ENCODE data around the gene ADAM30. TPM values are rescaled to one million over a fixed set of nuclear protein-coding genes. Genes with fewer than 3 reads are reported as not detected.
"Not testable (repeated sequence)": the region's sequence is repeated elsewhere in the genome, so short reads cannot be mapped to it uniquely, and the experiment has no call there.

Gene ADAM30
- polyA plus RNA-seq, 3 donors: not detected

DNA sequence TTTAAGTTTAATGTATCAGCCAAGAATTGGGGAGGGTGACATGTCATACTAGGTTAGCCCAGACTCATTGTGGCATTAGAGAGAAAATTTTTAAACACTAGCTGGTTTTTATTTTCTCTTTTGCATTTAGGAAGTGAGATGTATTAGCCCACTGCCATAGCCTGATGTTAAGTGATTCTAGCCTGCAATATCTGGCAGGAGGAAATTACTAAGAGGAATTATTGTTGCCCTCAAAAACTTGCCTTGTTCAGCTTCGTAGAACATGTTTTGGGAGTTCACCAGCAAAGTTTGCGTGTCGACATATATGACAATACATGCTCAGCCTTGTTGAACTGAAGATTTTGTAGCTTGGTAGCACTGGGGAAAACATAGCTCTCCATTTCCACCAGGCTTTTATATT, 12.5 kb downstream of the ADAM30 start:
- WGBS, 3 donors: 87 to 96% (median 89%) methylated on average over 3 of the region's 3 CpGs
- no peak overlapping the region for H3K27ac ChIP-seq (ENCODE audit: low read depth, low read length)

DNA sequence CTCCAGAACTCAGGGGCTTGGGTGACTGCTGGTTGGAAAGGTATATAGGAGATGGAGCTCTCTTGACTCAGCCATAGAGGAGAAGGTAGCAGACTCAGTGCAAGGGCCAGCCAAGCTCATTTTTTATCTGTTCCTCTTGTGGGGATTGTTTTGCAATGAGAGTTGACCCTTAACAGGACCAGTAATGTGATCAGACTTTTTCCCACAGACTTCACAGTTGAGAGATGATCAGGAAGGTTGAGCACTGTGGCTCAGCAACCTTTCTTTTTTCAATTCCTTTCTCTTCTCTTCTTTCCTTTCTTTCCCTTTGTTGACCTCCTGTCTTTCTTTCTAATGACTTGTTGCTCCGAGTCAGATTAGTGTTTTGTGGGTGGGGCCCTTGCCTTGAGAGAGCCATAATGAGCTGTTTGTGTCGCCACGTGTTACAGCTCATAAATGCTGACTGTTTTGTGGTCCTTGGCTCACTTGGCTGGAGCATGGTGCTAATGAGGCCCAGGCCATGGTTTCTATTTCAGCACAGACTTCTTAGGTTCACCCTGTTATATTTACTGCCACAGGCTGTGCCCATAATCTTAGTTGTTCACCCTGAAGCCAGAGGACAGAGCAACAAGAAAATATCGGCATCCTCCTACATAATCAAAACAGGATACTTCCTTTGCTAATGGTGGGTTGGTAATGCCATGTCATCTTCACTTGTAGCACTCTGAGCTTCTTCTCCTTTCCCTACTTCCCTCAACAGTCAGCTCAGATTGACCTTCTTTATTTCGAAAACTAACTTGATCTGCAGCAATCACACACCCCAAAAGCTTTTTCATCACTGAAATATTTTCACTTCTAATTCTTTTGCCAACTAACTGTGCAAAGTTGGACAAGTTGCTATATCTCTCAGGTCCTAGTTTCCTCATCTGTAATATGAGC, 13.9 kb downstream of the ADAM30 start:
- 58 to 76% (median 62%) methylated on average over 5 of the region's 5 CpGs for WGBS, 3 donors
- H3K27ac ChIP-seq (ENCODE audit: low read depth, low read length): no peak overlapping the region

DNA sequence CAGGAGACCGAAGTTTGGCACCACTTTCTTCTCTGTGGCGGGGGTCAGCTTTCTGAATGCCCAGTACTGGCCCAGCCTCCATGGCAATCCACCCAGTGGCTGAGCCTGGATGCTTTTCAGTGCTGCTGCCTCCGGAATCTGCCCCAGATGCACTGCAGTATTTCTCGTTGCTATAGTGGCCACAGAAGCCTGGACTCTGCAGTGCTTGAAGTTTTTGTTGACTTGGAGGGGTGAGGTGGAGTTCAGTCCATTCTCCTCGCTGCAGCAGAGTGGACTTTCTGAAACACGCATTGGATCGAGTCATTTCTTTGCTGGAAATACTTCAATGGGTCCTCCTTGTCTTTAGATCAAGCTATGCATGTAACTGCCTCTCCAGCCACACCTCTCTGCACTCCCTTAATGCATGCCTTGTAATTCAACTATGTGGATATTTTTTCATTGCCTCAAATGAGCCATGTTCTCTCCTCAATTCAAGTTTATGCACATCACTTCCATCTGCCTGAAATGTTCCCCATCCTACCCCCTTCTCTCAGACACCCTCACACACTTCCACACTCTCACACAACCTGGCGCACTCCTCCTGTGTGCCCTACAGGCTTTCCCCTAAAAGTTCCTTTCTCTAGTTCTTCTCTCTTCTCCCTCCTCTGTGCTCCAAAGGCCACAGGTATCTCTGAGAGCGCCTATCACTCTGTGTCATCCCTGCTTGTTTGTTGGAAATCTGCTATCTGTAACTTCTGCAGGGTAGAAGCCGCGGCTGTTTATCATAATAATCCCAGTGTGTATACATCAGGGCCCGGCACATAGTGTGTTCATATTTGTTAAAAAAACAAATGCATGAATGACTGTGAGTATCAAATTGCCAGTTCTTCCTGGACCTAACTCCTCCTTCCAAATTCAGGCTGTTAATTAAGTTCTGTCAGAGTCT, 16.5 kb downstream of the ADAM30 start:
- WGBS, 3 donors: 81 to 89% (median 88%) methylated on average over 12 of the region's 12 CpGs

DNA sequence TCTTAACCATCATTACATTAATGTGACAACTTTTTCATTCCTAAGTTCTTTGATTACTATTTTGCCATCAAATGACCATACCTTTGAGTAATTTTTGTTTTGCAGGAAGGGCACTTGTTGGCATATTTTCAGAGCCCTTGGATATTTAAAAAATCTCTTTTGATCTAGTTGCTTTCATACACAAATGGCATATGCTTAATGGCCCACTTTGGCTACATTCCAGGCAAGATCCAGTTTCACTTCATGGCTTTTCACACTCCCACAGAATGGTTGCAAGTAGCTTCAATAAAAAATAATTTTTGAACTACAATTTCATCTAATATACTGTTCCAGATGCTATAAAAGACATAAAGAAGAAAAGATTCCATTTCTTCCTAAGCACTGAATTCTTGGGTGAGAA, 18.1 kb downstream of the ADAM30 start:
- H3K27ac ChIP-seq (ENCODE audit: low read depth, low read length): no peak overlapping the region

More for the DNA sequence above, 16.5 kb downstream of the ADAM30 start:
- no peak overlapping the region for H3K27ac ChIP-seq (ENCODE audit: low read depth, low read length)

DNA sequence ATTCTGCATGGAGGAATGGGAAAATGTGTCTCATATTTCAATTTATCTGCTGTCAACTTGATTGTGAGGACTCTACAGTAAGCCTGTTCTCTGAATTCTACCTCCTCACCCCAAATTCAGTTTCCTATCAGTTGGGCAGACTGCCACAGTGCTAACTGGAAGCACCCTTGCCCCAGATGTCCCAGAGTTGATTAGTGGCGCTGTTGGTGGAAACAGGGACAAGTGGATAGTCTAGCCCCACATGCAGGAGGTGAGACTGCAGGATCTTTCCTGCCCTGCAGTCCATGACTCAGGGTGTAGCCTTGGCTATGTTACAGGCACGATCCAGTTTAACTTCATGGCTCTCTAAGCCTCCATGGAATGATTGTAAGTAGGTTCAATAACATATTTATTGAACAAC, 22.1 kb downstream of the ADAM30 start:
- WGBS, 3 donors: 71 to 80% (median 73%) methylated on average over 2 of the region's 2 CpGs
- no peak overlapping the region for H3K27ac ChIP-seq (ENCODE audit: low read depth, low read length)

DNA sequence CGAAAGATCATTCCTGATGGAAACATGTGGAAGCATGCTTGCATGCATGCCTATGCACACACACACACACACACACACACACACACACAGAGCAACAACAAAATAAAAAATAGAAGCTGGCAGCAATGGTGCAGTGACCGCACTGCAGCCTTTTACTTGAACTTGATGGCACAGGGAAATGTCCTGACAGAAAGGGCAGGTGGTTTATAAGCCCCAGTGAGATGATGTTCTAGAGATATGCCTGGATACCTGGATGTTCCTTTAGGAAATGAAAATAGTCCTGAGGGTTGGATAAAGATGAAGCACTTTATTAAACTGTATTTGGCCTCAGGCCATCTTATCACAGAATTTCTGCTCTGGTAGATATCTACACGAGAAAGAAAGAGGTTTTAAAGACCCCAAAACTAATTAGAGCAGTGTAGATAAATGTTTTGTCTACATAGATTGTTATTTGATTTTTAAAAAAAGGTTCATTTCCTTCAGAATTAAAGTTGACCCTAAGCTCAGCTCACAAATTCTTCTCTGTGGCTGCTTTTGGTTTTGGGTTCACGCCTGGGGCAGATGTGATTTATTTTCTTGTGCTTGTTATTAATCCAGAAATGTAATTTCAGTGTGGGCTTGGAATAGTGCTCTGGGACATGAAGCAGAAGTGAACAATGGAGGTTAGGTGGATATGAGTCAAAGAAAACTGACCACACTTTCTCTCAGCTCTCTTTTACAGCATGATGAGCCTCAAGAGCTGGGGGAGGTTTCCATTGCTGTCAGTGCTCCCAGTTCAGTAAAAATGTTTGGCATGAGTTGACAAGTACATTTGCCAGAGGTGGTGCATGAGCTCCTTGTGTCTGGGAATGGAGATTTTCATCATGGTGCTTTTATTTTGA, 22.9 kb downstream of the ADAM30 start:
- H3K27ac ChIP-seq (ENCODE audit: low read depth, low read length): no peak overlapping the region

DNA sequence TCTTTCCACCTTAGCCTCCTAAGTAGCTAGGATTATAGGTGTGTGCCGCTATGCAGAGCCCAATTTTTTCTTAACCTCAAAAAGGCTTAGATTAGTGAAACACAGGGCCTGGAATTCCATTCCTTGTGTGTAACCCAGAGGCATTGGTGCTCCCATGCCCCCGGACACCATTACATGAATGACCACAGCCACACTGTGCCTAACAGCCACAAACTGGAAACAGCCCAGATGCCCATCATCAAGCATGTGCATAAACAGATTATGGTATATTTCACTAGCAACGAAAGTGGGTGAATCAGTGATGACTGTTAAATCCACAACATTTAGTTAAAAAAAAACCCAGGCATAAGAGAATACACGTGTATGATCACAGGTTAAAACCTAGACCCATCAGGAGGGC, 24.4 kb downstream of the ADAM30 start:
- 88 to 89% (median 88%) methylated on average over 4 of the region's 4 CpGs for WGBS, 3 donors
- H3K27ac ChIP-seq (ENCODE audit: low read depth, low read length): no peak overlapping the region

More for the DNA sequence above, 22.9 kb downstream of the ADAM30 start:
- WGBS, 3 donors: 65 to 69% (median 67%) methylated on average over 4 of the region's 4 CpGs

DNA sequence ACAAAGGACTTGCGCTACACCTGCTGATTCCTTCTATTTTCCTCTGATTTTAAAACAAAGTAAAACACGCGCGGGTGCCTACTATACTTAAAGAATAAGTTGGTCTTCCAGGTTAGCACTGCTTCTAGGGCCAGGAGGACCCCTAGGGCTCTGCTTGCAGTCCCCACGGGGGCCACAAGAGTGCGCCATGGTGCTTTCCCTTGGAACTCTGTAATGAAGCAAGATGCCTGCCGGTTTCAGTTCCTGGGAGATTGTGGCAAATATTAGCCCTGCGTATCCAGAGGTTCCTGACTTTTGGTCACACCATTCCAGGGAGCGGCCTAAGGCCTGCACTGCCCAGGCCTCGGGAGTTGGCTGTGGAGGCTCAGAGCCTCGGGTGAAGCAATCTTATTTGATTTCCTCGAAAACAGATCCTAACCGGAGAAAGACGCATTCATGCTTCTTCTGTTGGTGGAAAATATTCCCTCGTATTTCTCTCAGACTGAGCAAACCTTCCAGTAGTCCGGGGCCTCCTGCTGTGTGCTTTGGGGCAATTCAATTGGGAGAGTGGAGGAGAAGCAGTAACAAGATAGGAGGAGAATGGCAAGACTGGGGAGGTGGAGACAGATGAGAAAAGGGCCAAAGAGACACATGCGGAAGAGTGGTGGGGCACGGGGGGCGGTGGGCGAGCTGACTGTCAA, 25.3 kb downstream of the ADAM30 start:
- H3K27ac ChIP-seq (ENCODE audit: low read depth, low read length): no peak overlapping the region
- 39 to 42% (median 41%) methylated on average over 20 of the region's 20 CpGs for WGBS, 3 donors

DNA sequence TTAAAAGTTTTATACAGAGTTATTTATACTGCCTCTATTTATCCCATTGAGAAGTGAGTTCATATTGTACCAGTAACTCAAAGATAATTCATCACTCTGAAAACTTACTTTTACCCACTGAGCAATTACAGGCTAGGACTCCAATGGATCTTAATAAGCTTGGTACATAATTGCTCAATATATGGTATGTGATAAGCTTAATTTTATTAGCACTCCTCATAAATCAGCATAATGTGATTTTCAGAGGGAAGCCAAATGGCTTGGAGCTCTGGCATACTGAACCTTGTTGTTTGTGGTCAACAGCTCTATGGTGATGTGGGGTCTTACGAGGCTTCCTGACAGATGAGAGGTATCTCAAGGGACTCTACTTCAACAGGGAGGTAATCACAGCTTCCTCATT, 26.3 kb downstream of the ADAM30 start:
- 59 to 65% (median 64%) methylated on average over 1 of the region's 1 CpG for WGBS, 3 donors

DNA sequence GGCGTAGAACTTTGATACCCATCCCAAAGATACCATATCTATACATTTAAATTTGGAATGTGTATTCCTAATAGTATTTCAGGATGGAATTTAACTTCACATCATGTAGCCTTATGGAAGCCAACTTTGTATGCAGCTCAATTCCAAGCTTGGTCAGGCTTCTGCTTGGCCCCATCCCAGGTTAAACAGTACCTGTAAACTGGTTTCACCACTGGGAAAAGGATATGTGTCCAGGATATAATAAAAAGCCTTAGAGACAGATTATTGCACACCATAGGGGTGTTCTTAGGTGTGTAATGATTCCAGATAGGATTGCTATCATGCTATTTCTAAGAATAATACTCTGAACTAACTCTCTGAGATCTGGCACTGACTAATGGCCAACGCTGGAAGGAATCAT, 28.1 kb downstream of the ADAM30 start:
- WGBS, 3 donors: 81 to 87% (median 85%) methylated on average over 2 of the region's 2 CpGs

More for the DNA sequence above, 26.3 kb downstream of the ADAM30 start:
- H3K27ac ChIP-seq (ENCODE audit: low read depth, low read length): no peak overlapping the region

DNA sequence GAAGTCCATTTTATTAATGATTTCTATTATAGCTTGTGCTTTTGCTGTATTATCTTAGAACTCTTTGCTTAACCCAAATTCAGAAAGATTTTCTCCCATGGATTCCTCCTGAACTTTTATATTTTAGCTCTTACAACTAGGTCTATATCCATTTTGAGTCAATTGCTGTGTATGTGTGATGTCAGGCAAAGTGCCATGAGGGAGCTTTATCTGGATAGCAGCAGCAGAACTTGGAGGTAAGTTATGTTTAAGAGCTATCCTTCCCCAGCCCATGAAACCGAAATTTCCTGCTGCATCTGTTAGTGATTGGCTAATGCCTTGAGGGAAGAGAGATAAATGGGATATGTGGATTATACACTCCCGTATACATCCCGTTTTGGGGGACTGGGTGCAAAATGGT, 29.9 kb downstream of the ADAM30 start:
- 55 to 80% (median 67%) methylated on average over 3 of the region's 3 CpGs for WGBS, 3 donors
- no peak overlapping the region for H3K27ac ChIP-seq (ENCODE audit: low read depth, low read length)

More for the DNA sequence above, 28.1 kb downstream of the ADAM30 start:
- H3K27ac ChIP-seq (ENCODE audit: low read depth, low read length): no peak overlapping the region

DNA sequence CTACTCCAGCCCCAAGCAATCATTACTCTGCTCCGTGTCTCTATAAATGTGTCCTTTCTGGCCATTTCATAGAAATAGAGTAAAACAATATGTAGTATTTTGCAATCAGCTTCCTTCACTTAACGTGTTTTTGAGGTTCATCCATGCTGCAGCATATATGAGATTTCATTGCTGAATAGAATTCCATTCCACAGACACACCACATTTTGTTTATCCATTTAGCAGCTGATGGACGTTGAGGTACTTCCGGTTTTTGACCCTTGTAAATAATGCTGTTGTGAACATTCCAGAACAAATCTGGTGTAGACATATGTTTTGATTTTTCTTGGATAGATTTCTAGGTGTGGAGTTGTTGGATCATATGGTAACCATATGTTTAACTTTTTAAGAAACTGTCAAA, 30.7 kb downstream of the ADAM30 start:
- H3K27ac ChIP-seq (ENCODE audit: low read depth, low read length): no peak overlapping the region
- 48 to 61% (median 52%) methylated on average over 4 of the region's 4 CpGs for WGBS, 3 donors

DNA sequence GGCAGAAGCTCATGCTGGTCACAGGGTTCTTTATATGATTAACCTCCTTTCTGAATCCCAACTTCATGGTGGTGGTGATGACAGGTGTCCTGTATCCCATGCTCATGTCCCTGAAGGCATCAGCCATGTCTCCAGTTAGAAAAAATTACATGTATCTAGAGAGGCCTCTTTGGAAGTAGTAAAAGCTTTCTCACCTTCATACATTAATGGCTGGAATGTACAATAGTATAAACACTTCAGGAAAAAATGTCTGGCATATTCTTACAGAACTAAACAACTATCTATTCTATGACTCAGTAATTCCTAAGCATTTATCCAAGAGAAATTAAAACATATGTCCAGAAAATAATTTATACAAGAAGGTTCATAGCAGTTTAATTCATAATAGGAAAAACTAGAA, 34.0 kb downstream of the ADAM30 start:
- no peak overlapping the region for H3K27ac ChIP-seq (ENCODE audit: low read depth, low read length)

DNA sequence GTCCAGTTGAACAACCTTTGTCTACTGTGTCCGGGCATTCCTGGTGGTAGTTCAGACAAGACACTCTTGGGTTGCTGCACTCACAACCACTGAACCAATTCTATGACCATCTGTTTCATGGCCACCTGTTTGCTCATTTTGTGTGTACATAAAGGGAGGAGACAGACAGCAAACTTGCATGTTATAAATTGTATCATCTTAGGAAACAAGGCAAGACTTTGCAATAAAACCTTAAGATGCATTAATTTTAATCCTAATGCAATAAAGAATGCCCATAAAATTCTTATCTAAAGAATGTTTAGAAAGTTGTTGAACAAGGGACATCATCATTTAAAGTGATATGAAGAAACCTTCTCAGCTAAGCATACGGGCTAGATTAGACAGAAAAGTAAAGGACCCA, 34.8 kb downstream of the ADAM30 start:
- WGBS, 3 donors: 84 to 92% (median 87%) methylated on average over 2 of the region's 2 CpGs
- H3K27ac ChIP-seq (ENCODE audit: low read depth, low read length): no peak overlapping the region

DNA sequence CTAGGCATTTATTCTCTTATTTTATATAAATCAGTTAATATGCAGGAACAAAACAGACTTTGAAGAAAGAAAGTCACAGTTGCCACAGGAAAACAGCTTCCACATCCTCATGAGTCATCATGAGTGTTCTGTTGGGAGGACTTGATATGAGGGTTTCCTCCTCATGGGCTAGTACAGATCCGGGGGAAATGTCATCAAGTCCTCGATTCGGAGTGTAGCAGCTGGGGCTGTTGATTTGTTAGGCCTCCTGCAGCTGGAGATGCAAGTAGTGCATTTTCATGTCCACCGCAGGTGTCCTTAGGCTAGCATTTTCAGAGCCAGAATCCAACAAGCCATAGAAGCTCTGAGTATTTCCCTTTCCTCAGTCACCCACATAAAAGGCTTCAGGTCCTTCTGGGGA, 36.7 kb downstream of the ADAM30 start:
- 27 to 65% (median 32%) methylated on average over 4 of the region's 4 CpGs for WGBS, 3 donors
- H3K27ac ChIP-seq (ENCODE audit: low read depth, low read length): no peak overlapping the region

DNA sequence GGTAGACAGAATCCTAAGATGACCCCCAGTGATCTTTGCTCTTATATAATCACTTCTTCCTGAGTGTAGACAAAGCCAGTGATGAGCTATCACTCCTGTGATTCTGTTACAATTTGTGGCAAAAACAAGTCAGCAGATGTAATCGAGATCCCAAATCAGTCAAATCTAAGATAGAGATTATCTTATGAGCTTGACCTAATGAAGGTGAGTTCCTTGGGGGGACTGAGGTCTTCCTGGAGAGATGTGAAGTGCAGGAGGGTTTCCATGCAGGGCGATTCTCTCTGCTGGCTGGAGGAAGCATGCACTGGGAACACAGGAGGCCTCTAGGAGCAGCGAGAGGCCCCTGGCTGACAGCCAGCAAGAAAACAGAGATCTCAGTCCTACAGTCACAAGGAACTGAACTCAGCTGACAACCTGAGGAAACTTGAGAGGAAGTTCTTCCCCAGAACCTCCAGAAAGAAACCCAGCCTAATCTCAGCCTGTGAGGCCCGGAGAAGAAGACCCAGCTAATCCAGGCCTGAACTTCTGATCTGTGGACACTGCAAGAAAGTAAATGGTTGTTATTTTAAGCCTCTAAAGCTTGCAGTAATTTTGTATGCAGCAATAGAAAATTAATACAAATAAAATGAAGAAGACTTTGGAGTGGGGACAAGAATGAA, 37.6 kb downstream of the ADAM30 start:
- H3K27ac ChIP-seq (ENCODE audit: low read depth, low read length): not testable (repeated sequence)
- WGBS, 3 donors: 45 to 85% (median 57%) methylated on average over 4 of the region's 4 CpGs

DNA sequence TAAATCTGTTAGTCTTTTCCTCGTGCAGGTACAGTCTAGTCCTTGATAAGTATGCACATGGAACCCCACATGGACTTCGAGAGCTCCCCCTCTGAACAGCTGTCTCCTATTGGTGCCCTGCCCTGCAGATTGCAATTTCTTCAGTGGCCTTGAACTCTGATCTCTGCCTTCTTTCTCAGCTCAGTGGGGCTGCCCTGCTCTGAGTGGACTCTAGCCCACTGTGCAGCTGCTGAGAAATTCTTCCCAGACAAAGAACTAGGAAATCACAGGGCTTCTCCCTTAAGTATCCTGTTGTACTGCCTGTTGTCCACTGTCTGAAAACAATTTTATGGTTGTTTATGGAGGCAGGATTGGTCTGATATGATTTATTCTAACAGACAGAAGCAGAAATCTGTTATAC, 38.2 kb downstream of the ADAM30 start:
- H3K27ac ChIP-seq (ENCODE audit: low read depth, low read length): no peak overlapping the region
- WGBS, 3 donors: 86 to 91% (median 86%) methylated on average over 2 of the region's 2 CpGs

All from adipose tissue (tissue), 3 donors.